WTC11 (cell line): Measurements from ENCODE around the gene CENPT. TPM values are rescaled to one million over a fixed set of nuclear protein-coding genes. Genes with fewer than 3 reads are reported as not detected.
A peak's percentile ranks its signal among the peaks of the same experiment; 100 is the strongest.

ENCODE experiments used
- ATAC-seq: fragments of 200-7000 bp; cut with Tn5 transposase; 2 replicates; pipeline ENCODE4 v1.10.0; 2021; ENCODE audit warnings: mild to moderate bottlenecking, moderate library complexity
- CTCF ChIA-PET: fragments of 300-600 bp; sonication (Branson Sonifier 250); formaldehyde crosslinking; loops from one replicate; lab custom pipeline; 2021; ENCODE audit warnings: antibody characterized with exemption; lab: Charles Lee
- POLR2A ChIA-PET: fragments of 350-600 bp; sonication (Branson Sonifier 250); formaldehyde crosslinking; loops from one replicate; lab custom pipeline; 2021; ENCODE audit warnings: antibody characterized with exemption; lab: Charles Lee
- DNase-seq: peaks from one replicate; pipeline ENCODE4 v3.0.0; 2021; ENCODE audit warnings: low spot score
- H3K27ac Mint-ChIP-seq: 2 replicates; pipeline ENCODE4 v1.8.0; 2021; ENCODE audit warnings: mixed read lengths
- H3K27me3 Mint-ChIP-seq: 2 replicates; pipeline ENCODE4 v1.8.0; 2021; ENCODE audit warnings: low read depth, mild to moderate bottlenecking, moderate library complexity, mixed read lengths
- H3K36me3 Mint-ChIP-seq: 2 replicates; pipeline ENCODE4 v1.8.0; 2021; ENCODE audit warnings: mixed read lengths
- H3K4me1 Mint-ChIP-seq: 2 replicates; pipeline ENCODE4 v1.8.0; 2022; ENCODE audit warnings: mixed read lengths
- H3K4me3 Mint-ChIP-seq: 2 replicates; pipeline ENCODE4 v1.8.0; 2021; ENCODE audit warnings: mild to moderate bottlenecking, moderate library complexity, mixed read lengths
- H3K9me3 Mint-ChIP-seq: 2 replicates; pipeline ENCODE4 v1.8.0; 2021; ENCODE audit warnings: mixed read lengths
- FOXP1 ChIP-seq: sonication (generic); formaldehyde crosslinking; IDR thresholded peaks from 2 replicates; pipeline ENCODE4 v1.8.0; 2022; ENCODE audit warnings: missing genetic modification reagents, mild to moderate bottlenecking, moderate library complexity, borderline replicate concordance
- GRHL2 ChIP-seq: fragments of 250-450 bp; sonication (Bioruptor Pico); IDR thresholded peaks from 2 replicates; pipeline ENCODE4 v1.8.0; 2022; ENCODE audit warnings: mild to moderate bottlenecking, moderate library complexity; ENCODE audit not compliant: insufficient replicate concordance, severe bottlenecking
- HMGA2 ChIP-seq: fragments of 250-450 bp; sonication (Bioruptor Pico); IDR thresholded peaks from 2 replicates; pipeline ENCODE4 v1.4.0; 2021; ENCODE audit warnings: mild to moderate bottlenecking, moderate library complexity
- IRF2 ChIP-seq: sonication (generic); formaldehyde crosslinking; IDR thresholded peaks from 2 replicates; pipeline ENCODE4 v1.8.0; 2022; ENCODE audit warnings: low read depth, missing genetic modification reagents, borderline replicate concordance
- JAZF1 ChIP-seq: fragments of 250-450 bp; sonication (Bioruptor Pico); IDR thresholded peaks from 2 replicates; pipeline ENCODE4 v1.9.0; 2021; ENCODE audit warnings: moderate library complexity, mild to moderate bottlenecking, inconsistent platforms
- JUN ChIP-seq: sonication (generic); formaldehyde crosslinking; IDR thresholded peaks from 2 replicates; pipeline ENCODE4 v1.8.0; 2023; ENCODE audit warnings: mild to moderate bottlenecking, missing genetic modification reagents
- MXD4 ChIP-seq: fragments of 250-450 bp; sonication (Bioruptor Pico); IDR thresholded peaks from 2 replicates; pipeline ENCODE4 v1.8.0; 2021; ENCODE audit warnings: mild to moderate bottlenecking, moderate library complexity, borderline replicate concordance
- OVOL2 ChIP-seq: fragments of 250-450 bp; sonication (Bioruptor Pico); IDR thresholded peaks from 2 replicates; pipeline ENCODE4 v1.9.0; 2021; ENCODE audit warnings: mild to moderate bottlenecking, borderline replicate concordance
- TP53 ChIP-seq: sonication (generic); formaldehyde crosslinking; IDR thresholded peaks from 2 replicates; pipeline ENCODE4 v1.8.1; 2023; ENCODE audit warnings: mild to moderate bottlenecking, missing genetic modification reagents
- ZNF121 ChIP-seq: sonication (generic); formaldehyde crosslinking; IDR thresholded peaks from 2 replicates; pipeline ENCODE4 v1.8.0; 2023; ENCODE audit warnings: missing genetic modification reagents
- ZNF138 ChIP-seq: sonication (generic); formaldehyde crosslinking; conservative IDR thresholded peaks from 2 replicates; pipeline ENCODE4 v1.8.1; 2022; ENCODE audit warnings: mild to moderate bottlenecking, moderate library complexity, missing genetic modification reagents
- ZNF219 ChIP-seq: sonication (generic); formaldehyde crosslinking; IDR thresholded peaks from 2 replicates; pipeline ENCODE4 v1.8.0; 2023; ENCODE audit warnings: missing genetic modification reagents, mild to moderate bottlenecking, borderline replicate concordance
- ZNF232 ChIP-seq: sonication (generic); formaldehyde crosslinking; IDR thresholded peaks from 2 replicates; pipeline ENCODE4 v1.8.0; 2022; ENCODE audit warnings: mild to moderate bottlenecking, missing genetic modification reagents
- ZNF396 ChIP-seq: fragments of 250-450 bp; sonication (Bioruptor Pico); IDR thresholded peaks from 2 replicates; pipeline ENCODE4 v1.8.0; 2021; ENCODE audit warnings: mild to moderate bottlenecking, moderate library complexity, borderline replicate concordance
- total RNA-seq: library from RNA; stranded (reverse); gene quantifications from 3 replicates; pipeline ENCODE4 v1.2.3, GENCODE V29; 2021
- TF ChIP-seq, protein P1 (sequence below): sonication (generic); formaldehyde crosslinking; IDR thresholded peaks from 2 replicates; pipeline ENCODE4 v1.8.0; 2022; ENCODE audit warnings: mild to moderate bottlenecking, missing genetic modification reagents
- TF ChIP-seq, protein P2 (sequence below): sonication (generic); formaldehyde crosslinking; IDR thresholded peaks from 2 replicates; pipeline ENCODE4 v1.8.0; 2022; ENCODE audit warnings: missing genetic modification reagents
- TF ChIP-seq, protein P3 (sequence below): fragments of 250-450 bp; sonication (Bioruptor Pico); IDR thresholded peaks from 2 replicates; pipeline ENCODE4 v1.9.0; 2021; ENCODE audit warnings: mild to moderate bottlenecking
- TF ChIP-seq, protein P4 (sequence below): sonication (generic); formaldehyde crosslinking; IDR thresholded peaks from 2 replicates; pipeline ENCODE4 v1.8.1; 2023; ENCODE audit warnings: mild to moderate bottlenecking, missing genetic modification reagents, moderate library complexity
- TF ChIP-seq, protein P5 (sequence below): fragments of 250-450 bp; sonication (Bioruptor Pico); conservative IDR thresholded peaks from 2 replicates; pipeline ENCODE4 v1.9.0; 2021; ENCODE audit warnings: mild to moderate bottlenecking
- TF ChIP-seq, protein P6 (sequence below): sonication (generic); formaldehyde crosslinking; IDR thresholded peaks from 2 replicates; pipeline ENCODE4 v1.8.1; 2022; ENCODE audit warnings: mild to moderate bottlenecking, moderate library complexity, missing genetic modification reagents
- TF ChIP-seq, protein P7 (sequence below): sonication (generic); formaldehyde crosslinking; IDR thresholded peaks from 2 replicates; pipeline ENCODE4 v1.8.1; 2023; ENCODE audit warnings: mild to moderate bottlenecking, missing genetic modification reagents
- TF ChIP-seq, protein P8 (sequence below): sonication (generic); formaldehyde crosslinking; IDR thresholded peaks from 2 replicates; pipeline ENCODE4 v1.8.1; 2022; ENCODE audit warnings: mild to moderate bottlenecking, missing genetic modification reagents, moderate library complexity, borderline replicate concordance

The CENPT gene
- total RNA-seq, 1 experiment from 2014 or later, result 58.3 TPM

DNA sequence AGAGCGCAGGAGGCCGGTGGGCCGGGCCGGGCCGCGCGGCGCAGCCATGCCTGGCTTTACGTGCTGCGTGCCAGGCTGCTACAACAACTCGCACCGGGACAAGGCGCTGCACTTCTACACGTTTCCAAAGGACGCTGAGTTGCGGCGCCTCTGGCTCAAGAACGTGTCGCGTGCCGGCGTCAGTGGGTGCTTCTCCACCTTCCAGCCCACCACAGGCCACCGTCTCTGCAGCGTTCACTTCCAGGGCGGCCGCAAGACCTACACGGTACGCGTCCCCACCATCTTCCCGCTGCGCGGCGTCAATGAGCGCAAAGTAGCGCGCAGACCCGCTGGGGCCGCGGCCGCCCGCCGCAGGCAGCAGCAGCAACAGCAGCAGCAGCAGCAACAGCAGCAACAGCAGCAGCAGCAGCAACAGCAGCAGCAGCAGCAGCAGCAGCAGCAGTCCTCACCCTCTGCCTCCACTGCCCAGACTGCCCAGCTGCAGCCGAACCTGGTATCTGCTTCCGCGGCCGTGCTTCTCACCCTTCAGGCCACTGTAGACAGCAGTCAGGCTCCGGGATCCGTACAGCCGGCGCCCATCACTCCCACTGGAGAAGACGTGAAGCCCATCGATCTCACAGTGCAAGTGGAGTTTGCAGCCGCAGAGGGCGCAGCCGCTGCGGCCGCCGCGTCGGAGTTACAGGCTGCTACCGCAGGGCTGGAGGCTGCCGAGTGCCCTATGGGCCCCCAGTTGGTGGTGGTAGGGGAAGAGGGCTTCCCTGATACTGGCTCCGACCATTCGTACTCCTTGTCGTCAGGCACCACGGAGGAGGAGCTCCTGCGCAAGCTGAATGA, 4.8 kb downstream of the CENPT start (continued):
- TF ChIP-seq, protein P1, sequence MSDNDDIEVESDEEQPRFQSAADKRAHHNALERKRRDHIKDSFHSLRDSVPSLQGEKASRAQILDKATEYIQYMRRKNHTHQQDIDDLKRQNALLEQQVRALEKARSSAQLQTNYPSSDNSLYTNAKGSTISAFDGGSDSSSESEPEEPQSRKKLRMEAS (CRISPR knock-in tag), result peak; percentile 52; the same call in 1 of the 2 replicates
- 0 out of 2 replicates have a peak, but pooled peaks have one; percentile 43 for TF ChIP-seq ZNF219 (CRISPR knock-in tag)
- TF ChIP-seq, protein P2, sequence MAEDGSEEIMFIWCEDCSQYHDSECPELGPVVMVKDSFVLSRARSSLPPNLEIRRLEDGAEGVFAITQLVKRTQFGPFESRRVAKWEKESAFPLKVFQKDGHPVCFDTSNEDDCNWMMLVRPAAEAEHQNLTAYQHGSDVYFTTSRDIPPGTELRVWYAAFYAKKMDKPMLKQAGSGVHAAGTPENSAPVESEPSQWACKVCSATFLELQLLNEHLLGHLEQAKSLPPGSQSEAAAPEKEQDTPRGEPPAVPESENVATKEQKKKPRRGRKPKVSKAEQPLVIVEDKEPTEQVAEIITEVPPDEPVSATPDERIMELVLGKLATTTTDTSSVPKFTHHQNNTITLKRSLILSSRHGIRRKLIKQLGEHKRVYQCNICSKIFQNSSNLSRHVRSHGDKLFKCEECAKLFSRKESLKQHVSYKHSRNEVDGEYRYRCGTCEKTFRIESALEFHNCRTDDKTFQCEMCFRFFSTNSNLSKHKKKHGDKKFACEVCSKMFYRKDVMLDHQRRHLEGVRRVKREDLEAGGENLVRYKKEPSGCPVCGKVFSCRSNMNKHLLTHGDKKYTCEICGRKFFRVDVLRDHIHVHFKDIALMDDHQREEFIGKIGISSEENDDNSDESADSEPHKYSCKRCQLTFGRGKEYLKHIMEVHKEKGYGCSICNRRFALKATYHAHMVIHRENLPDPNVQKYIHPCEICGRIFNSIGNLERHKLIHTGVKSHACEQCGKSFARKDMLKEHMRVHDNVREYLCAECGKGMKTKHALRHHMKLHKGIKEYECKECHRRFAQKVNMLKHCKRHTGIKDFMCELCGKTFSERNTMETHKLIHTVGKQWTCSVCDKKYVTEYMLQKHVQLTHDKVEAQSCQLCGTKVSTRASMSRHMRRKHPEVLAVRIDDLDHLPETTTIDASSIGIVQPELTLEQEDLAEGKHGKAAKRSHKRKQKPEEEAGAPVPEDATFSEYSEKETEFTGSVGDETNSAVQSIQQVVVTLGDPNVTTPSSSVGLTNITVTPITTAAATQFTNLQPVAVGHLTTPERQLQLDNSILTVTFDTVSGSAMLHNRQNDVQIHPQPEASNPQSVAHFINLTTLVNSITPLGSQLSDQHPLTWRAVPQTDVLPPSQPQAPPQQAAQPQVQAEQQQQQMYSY (CRISPR knock-in tag), result 0 out of 2 replicates have a peak, but pooled peaks have one; percentile 9
- peak; percentile 79; the same call in 1 of the 2 replicates for TF ChIP-seq JUN (CRISPR knock-in tag)
- TF ChIP-seq, all 79 proteins: peak for 16

DNA sequence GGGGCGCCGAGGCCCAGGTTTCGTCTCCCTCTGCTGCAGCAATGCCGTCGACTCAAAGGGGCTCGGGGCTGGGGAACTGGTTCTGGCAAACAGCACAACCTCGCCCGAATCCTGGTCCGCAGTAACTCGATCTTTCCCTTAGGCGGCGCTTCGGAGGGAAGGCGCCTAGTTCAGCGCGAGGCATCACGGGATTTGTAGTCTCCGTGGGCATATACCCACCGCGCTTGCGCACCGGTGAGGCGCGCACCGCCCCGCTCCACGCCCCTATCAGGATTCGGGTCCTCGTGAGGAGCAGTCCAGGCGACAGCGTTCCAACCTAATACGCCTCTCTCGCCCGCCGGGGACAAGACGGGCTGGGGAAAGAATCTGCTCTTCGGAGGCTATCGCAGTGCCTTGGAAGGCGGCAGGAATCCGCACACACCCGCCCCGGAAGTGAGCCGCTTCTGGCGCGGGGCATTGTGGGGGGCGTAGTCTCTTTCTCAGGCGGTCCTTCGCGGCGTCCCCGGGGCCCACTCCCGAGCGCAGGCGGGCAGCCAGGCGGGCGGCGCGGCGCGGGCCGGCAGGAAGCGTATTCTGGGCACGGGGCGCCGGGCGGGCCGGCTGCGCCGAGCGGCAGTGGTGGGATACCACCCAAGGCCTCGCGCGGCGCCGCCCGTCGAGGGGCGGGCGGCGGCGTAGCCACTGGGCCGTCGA, 5.5 kb downstream of the CENPT start, which contains the start of gene THAP11:
Gene THAP11 (plus strand): TSS at position 505 of the 693 bp plus-strand sequence. CDS start 235 bp downstream, outside the sequence.
- H3K9me3 Mint-ChIP-seq, result no peaks in the 10 kb centered on the region
- no peaks in the 10 kb centered on the region for H3K36me3 Mint-ChIP-seq
- H3K27ac Mint-ChIP-seq, result peak within 1 kb of the TSS; percentile 97
- POLR2A ChIA-PET, result interaction anchor here (1.5 kb wide), 1 partner anchor 25 kb away, joined by 3 read pairs; no protein-coding TSS in a partner anchor
- ATAC-seq, result peak; percentile 51
- CTCF ChIA-PET, result interaction anchor here (0.5 to 3.2 kb wide), 5 partner anchors 26 to 400 kb away, joined by 3 to 49 read pairs (median 4); no protein-coding TSS in a partner anchor
- peak; percentile 98 for DNase-seq
- H3K27me3 Mint-ChIP-seq, result no peaks in the 10 kb centered on the region
- H3K4me1 Mint-ChIP-seq, result peaks cover 40% of the 10 kb centered on the region
- peak within 1 kb of the TSS; percentile 94 for H3K4me3 Mint-ChIP-seq
- TF ChIP-seq TP53 (no peak), JUN (CRISPR knock-in tag) (no peak), FOXP1 (CRISPR knock-in tag) (peak; percentile 10; the same call in 1 of the 2 replicates), JAZF1 (CRISPR knock-in tag) (no peak), ZNF138 (CRISPR knock-in tag) (no peak), ZNF232 (CRISPR knock-in tag) (no peak), MXD4 (CRISPR knock-in tag) (no peak), ZNF396 (CRISPR knock-in tag) (no peak), GRHL2 (CRISPR knock-in tag) (no peak), ZNF121 (CRISPR knock-in tag) (no peak), OVOL2 (CRISPR knock-in tag) (no peak), IRF2 (CRISPR knock-in tag) (no peak), HMGA2 (CRISPR knock-in tag) (no peak)
- TF ChIP-seq, protein P3, sequence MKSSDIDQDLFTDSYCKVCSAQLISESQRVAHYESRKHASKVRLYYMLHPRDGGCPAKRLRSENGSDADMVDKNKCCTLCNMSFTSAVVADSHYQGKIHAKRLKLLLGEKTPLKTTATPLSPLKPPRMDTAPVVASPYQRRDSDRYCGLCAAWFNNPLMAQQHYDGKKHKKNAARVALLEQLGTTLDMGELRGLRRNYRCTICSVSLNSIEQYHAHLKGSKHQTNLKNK (CRISPR knock-in tag), result no peak
- TF ChIP-seq, protein P4, sequence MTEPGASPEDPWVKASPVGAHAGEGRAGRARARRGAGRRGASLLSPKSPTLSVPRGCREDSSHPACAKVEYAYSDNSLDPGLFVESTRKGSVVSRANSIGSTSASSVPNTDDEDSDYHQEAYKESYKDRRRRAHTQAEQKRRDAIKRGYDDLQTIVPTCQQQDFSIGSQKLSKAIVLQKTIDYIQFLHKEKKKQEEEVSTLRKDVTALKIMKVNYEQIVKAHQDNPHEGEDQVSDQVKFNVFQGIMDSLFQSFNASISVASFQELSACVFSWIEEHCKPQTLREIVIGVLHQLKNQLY (CRISPR knock-in tag), result no peak
- TF ChIP-seq, protein P5, sequence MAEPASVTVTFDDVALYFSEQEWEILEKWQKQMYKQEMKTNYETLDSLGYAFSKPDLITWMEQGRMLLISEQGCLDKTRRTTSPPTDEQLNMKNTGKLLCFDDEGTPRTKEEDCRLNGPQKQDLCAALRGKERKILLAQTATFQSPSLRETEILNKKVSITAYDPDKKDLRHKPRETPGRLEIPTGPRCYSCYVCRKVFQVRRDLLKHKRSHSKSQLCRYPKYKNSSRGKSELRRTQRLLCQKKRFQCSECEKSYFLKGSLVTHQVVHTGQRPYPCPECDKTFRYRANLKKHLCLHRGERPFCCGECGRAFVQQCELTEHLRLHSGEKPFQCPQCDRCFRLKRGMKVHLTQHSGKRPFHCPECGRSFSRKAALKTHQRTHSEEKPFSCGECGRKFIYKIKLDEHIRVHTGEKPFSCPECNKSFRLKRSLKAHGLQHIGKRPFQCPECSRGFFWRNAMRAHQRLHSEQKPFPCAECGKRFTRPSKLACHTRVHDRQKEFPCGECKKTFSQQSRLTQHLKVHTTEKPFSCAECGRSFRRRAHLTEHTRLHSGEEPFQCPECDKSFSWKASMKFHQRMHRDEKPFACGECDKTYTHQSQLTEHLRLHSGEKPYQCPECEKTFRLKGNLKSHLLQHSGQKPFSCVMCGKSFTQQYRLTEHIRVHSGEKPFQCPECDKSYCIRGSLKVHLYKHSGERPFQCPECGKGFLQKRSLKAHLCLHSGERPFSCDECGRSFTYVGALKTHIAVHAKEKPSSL (CRISPR knock-in tag), result no peak
- TF ChIP-seq, protein P6, sequence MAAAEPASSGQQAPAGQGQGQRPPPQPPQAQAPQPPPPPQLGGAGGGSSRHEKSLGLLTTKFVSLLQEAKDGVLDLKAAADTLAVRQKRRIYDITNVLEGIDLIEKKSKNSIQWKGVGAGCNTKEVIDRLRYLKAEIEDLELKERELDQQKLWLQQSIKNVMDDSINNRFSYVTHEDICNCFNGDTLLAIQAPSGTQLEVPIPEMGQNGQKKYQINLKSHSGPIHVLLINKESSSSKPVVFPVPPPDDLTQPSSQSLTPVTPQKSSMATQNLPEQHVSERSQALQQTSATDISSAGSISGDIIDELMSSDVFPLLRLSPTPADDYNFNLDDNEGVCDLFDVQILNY (CRISPR knock-in tag), result peak; percentile 56; the same call in 1 of the 2 replicates
- TF ChIP-seq, protein P7, sequence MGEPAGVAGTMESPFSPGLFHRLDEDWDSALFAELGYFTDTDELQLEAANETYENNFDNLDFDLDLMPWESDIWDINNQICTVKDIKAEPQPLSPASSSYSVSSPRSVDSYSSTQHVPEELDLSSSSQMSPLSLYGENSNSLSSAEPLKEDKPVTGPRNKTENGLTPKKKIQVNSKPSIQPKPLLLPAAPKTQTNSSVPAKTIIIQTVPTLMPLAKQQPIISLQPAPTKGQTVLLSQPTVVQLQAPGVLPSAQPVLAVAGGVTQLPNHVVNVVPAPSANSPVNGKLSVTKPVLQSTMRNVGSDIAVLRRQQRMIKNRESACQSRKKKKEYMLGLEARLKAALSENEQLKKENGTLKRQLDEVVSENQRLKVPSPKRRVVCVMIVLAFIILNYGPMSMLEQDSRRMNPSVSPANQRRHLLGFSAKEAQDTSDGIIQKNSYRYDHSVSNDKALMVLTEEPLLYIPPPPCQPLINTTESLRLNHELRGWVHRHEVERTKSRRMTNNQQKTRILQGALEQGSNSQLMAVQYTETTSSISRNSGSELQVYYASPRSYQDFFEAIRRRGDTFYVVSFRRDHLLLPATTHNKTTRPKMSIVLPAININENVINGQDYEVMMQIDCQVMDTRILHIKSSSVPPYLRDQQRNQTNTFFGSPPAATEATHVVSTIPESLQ (CRISPR knock-in tag), result no peak
- TF ChIP-seq, protein P8, sequence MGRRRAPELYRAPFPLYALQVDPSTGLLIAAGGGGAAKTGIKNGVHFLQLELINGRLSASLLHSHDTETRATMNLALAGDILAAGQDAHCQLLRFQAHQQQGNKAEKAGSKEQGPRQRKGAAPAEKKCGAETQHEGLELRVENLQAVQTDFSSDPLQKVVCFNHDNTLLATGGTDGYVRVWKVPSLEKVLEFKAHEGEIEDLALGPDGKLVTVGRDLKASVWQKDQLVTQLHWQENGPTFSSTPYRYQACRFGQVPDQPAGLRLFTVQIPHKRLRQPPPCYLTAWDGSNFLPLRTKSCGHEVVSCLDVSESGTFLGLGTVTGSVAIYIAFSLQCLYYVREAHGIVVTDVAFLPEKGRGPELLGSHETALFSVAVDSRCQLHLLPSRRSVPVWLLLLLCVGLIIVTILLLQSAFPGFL, result no peak
